OCI-LY1 (cell line): ENCODE measurements around the gene ST6GALNAC6.

Source experiments
- CTCF ChIP-seq: fragments of 200-600 bp; sonication (generic), shearing (Covaris generic); IDR thresholded peaks from 2 replicates; pipeline ENCODE4 v1.5.1; 2017; ENCODE audit warnings: mild to moderate bottlenecking, antibody characterized with exemption, low read length, moderate library complexity, mixed read lengths
- EZH2 ChIP-seq: fragments of 200-600 bp; sonication (generic), shearing (Covaris generic); IDR thresholded peaks from 2 replicates; pipeline ENCODE4 v1.8.0; 2017; ENCODE audit warnings: borderline replicate concordance, mixed run types, mild to moderate bottlenecking, antibody characterized with exemption, low read length, moderate library complexity, mixed read lengths

GRCh38 chr9:127885508-127886281 is 13.7 kb downstream of the ST6GALNAC6 start:
- no peak for TF ChIP-seq CTCF
- TF ChIP-seq EZH2 = no peak
